Myometrial cell (primary cell): ENCODE data around the gene UGDH. TPM values are rescaled to one million over a fixed set of nuclear protein-coding genes. Genes with fewer than 3 reads are reported as not detected.

Experiments
- total RNA-seq: library from RNA; depleted of rRNA; stranded (reverse); fragments of >200 nt; gene quantifications from 2 replicates; pipeline ENCODE4 v1.2.3, GENCODE V29; 2015

Gene UGDH
- total RNA-seq = 144 and 167 TPM in 2 replicates

GRCh38 chr4:39527296-39528060 is at the start of gene UGDH:
Gene UGDH (minus strand): TSS chr4:39527439. CDS start chr4:39521512, 5,927 bp downstream.

GRCh38 chr4:39458505-39459300 is 68.5 kb downstream of the UGDH start, which contains the start of the genes LIAS and RPL9:
Gene LIAS (plus strand): TSS chr4:39459056. CDS start chr4:39459118, 62 bp downstream.
Gene RPL9 (minus strand): TSS chr4:39458922. CDS start chr4:39458439, 483 bp downstream.

Other genes with a start within 250 kb of the UGDH start
- 46.4 and 47.7 TPM in 2 replicates for gene RFC1, start 161.1 kb downstream of the UGDH start, total RNA-seq
- gene KLB, start 120.5 kb downstream of the UGDH start, total RNA-seq = not detected in 2 replicates
- 3,525 and 4,711 TPM in 2 replicates for gene RPL9, start 68.5 kb downstream of the UGDH start, total RNA-seq
- gene LIAS, start 68.4 kb downstream of the UGDH start, total RNA-seq = 12.1 and 14.4 TPM in 2 replicates
- gene SMIM14, start 111.4 kb upstream of the UGDH start, total RNA-seq = 27.8 and 41.5 TPM in 2 replicates
- 16.8 and 34.9 TPM in 2 replicates for gene UBE2K, start 170.7 kb upstream of the UGDH start, total RNA-seq